NCI-H748 treated with DMSO at 0.1 percent for 48 hours (cell line): ENCODE data around the gene VAPB.
A peak's percentile ranks its signal among the peaks of the same experiment; 100 is the strongest.
"Not testable (repeated sequence)": the region's sequence is repeated elsewhere in the genome, so short reads cannot be mapped to it uniquely, and the experiment has no call there.

Source experiments
- DNase-seq: peaks from one replicate; lab custom pipeline; 2025; lab: John Stamatoyannopoulos, UW

The VAPB gene

GRCh38 chr20:58407201-58407873 lies 18.3 kb downstream of the VAPB start:
- DNase-seq: no peak

GRCh38 chr20:58407966-58408557 lies 19.0 kb downstream of the VAPB start:
- no peak for DNase-seq

- peak; percentile 1 for DNase-seq
These were observed 19.7 kb downstream of the VAPB start for GRCh38 chr20:58408603-58409246.

GRCh38 chr20:58414216-58414615 lies 25.2 kb downstream of the VAPB start:
- DNase-seq: not testable (repeated sequence)

- DNase-seq: not testable (repeated sequence)
These were observed 25.8 kb downstream of the VAPB start for GRCh38 chr20:58414786-58415185.

GRCh38 chr20:58416057-58416456 lies 27.0 kb downstream of the VAPB start:
- no peak for DNase-seq

GRCh38 chr20:58416835-58417234 lies 27.8 kb downstream of the VAPB start:
- DNase-seq: no peak

- no peak for DNase-seq
These were observed 28.4 kb downstream of the VAPB start for GRCh38 chr20:58417438-58417837.

- DNase-seq: no peak
These were observed 30.1 kb downstream of the VAPB start for GRCh38 chr20:58418949-58419748.

- DNase-seq: no peak
These were observed 31.9 kb downstream of the VAPB start for GRCh38 chr20:58420798-58421496.

GRCh38 chr20:58421497-58421850 lies 32.4 kb downstream of the VAPB start:
- no peak for DNase-seq

- no peak for DNase-seq
These were observed 35.4 kb downstream of the VAPB start for GRCh38 chr20:58424218-58424969.

- not testable (repeated sequence) for DNase-seq
These were observed 38.5 kb downstream of the VAPB start for GRCh38 chr20:58427571-58427970.

GRCh38 chr20:58428364-58428763 lies 39.3 kb downstream of the VAPB start:
- DNase-seq: no peak

GRCh38 chr20:58429303-58429702 lies 40.3 kb downstream of the VAPB start:
- DNase-seq: no peak

- DNase-seq: no peak
These were observed 42.1 kb downstream of the VAPB start for GRCh38 chr20:58431134-58431533.

GRCh38 chr20:58432186-58432954 lies 43.3 kb downstream of the VAPB start:
- no peak for DNase-seq

- DNase-seq: no peak
These were observed 44.1 kb downstream of the VAPB start for GRCh38 chr20:58433029-58433647.

- DNase-seq: no peak
These were observed 44.7 kb downstream of the VAPB start for GRCh38 chr20:58433759-58434158.

- no peak for DNase-seq
These were observed 45.3 kb downstream of the VAPB start for GRCh38 chr20:58434326-58434725.
